GM18519 (cell line): Measurements from ENCODE around the gene TRMT1.

Experiments used
- ATAC-seq: cut with Tn5 transposase; IDR thresholded peaks from one replicate; pipeline ENCODE4 v1.9.1; 2021; ENCODE audit warnings: mild to moderate bottlenecking, moderate library complexity; ENCODE audit not compliant: unreplicated experiment, low FRiP score

TRMT1 gene

DNA sequence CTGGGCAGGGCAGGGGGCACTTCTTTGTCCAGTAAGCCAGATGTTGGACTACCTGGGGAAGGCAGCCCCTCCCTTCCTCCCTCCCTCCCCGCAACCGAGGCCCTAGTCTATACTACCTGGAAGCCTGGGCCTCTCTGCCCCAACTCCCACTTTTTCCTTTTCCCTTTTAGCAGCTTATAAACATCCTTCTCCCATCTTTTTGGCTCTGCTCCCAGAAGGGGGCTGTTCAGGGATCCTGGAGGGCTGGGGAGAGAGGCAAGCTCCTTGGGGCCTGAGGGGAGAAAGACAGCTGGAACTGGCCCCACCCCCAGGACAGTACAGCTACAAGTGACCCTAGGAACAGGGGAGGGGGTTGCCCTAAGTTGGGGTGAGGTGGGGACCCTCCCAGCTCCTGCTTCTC is 58.8 kb downstream of the TRMT1 start:
- ATAC-seq = no peak

GRCh38 chr19:13057147-13057572 is 59.4 kb downstream of the TRMT1 start:
- no peak for ATAC-seq

GRCh38 chr19:13056052-13056660 is 60.4 kb downstream of the TRMT1 start:
- no peak for ATAC-seq

- ATAC-seq = no peak
These were observed 61.1 kb downstream of the TRMT1 start for GRCh38 chr19:13055213-13056051.
